NT2/D1 (cell line): ENCODE data around the gene SGO2.

Source experiments
- SUZ12 ChIP-seq: IDR thresholded peaks from 2 replicates; pipeline ENCODE4 v1.6.1; 2011; ENCODE audit not compliant: insufficient read length, insufficient read depth; ENCODE audit errors: extremely low read depth
- ZNF274 ChIP-seq: IDR thresholded peaks from 2 replicates; pipeline ENCODE4 v1.6.1; 2011; ENCODE audit warnings: mild to moderate bottlenecking, low read depth, low read length

DNA sequence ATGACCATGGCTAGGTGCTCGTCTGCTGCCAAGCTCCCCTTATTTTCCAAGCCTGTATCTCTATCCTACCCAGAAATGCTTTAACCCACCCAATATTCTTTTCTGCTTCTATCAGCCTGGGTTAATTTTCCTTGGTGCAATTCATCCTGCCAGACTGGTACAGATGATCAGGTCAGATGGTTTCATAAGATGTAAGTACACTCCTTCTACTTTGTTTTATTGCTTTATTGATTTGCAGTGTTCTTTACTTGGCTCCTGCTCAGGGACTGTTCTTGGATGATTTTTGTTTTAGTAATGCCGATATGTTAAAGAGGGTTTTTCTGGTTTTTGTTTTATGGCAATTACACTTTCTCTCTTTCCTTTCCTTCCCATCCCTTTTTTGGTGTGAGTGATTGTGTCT lies 2.4 kb upstream of the SGO2 start:
- TF ChIP-seq SUZ12 (no peak), ZNF274 (no peak)
